ENCODE data around the gene SLC9A8. TPM values are rescaled to one million over a fixed set of nuclear protein-coding genes. Genes with fewer than 3 reads are reported as not detected.
A peak's percentile ranks its signal among the peaks of the same experiment; 100 is the strongest.

The SLC9A8 gene
- total and polyA plus RNA-seq, 12 donors, result 12.4 to 23.3 (median 17.5) TPM

DNA sequence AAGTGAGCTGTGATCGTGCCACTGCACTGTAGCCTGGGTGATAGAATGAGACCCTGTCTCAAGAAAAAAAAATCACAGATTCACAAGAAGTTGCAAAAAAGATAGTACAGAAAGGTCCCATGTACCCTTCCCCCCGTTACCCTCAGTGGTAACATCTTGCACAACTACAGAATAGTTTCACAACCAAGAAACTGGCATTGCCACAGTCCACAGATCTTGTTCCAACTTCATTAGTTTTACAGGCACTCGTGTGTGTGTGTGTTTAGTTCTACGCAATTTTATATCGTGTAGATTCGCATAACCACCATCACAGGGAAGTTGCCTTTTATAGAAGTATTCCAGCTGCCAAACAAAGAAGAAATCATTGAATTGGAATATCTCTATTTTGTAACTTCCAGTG lies 83.6 kb downstream of the SLC9A8 start:
- Histone ChIP-seq H3K36me3 (replicated peaks in 1 of 2) (no peaks in the 10 kb centered on the region), H3K9me3 (replicated peaks in 1 of 3) (no peaks in the 10 kb centered on the region), H3K27me3 (no peaks in the 10 kb centered on the region), H3K4me3 (no peak overlapping the region), H3K27ac (no peak overlapping the region), H3K4me1 (replicated peaks in 1 of 2) (peaks cover 0 to 22% of the 10 kb centered on the region in 2 donors)
- WGBS, 4 donors, result 60 to 74% (median 65%) methylated on average over 6 of the region's 6 CpGs
- no peak for TF ChIP-seq POLR2A (IDR thresholded peaks at IDR 0.05)
- TF ChIP-seq, protein P1, sequence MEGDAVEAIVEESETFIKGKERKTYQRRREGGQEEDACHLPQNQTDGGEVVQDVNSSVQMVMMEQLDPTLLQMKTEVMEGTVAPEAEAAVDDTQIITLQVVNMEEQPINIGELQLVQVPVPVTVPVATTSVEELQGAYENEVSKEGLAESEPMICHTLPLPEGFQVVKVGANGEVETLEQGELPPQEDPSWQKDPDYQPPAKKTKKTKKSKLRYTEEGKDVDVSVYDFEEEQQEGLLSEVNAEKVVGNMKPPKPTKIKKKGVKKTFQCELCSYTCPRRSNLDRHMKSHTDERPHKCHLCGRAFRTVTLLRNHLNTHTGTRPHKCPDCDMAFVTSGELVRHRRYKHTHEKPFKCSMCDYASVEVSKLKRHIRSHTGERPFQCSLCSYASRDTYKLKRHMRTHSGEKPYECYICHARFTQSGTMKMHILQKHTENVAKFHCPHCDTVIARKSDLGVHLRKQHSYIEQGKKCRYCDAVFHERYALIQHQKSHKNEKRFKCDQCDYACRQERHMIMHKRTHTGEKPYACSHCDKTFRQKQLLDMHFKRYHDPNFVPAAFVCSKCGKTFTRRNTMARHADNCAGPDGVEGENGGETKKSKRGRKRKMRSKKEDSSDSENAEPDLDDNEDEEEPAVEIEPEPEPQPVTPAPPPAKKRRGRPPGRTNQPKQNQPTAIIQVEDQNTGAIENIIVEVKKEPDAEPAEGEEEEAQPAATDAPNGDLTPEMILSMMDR (IDR thresholded peaks at IDR 0.05), result no peak
- DNase-seq, result peak in 1 of 7 donors; percentile 51
- intact Hi-C loops (cut with DNase I), result no loop called here

DNA sequence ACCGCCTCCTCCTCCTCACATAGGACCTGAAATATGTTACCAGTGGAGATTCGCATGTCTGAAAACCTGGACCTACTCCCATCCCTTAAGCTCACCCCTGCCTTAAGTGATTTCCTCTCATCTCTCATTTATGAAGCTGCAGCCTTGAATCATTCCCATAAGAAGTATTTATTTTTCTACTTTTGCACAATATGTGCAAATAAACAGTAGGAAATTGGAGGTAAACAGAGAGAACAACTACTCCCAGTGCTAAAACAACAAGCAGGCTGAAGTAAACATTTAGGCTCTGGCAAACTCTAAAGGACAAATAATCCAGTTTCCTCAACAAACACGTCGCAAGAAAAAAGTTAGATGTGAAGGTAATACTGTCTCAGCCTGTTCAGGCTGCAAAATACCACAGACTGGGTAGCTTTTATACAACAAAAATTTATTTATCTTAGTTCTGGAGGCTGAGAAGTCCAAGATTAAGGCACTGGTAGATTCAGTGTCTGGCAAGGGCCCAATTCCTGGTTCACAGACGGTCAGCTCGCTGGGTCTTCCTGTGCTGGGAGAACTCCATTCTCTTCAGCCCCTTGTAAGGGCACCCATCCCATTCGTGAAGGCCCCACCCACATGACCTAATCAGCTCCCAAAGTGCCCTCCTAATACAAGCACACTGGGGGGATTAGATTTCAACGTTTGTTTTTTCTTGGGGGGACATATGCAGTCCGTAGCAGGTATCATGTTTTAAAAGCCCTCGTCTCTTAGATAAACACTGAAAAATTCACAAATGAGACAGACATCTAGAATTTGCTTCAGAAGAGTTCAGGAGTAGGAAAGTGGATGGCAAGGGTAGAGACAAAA lies 87.1 kb downstream of the SLC9A8 start:
- intact Hi-C loops (cut with DNase I), result no loop called here

DNA sequence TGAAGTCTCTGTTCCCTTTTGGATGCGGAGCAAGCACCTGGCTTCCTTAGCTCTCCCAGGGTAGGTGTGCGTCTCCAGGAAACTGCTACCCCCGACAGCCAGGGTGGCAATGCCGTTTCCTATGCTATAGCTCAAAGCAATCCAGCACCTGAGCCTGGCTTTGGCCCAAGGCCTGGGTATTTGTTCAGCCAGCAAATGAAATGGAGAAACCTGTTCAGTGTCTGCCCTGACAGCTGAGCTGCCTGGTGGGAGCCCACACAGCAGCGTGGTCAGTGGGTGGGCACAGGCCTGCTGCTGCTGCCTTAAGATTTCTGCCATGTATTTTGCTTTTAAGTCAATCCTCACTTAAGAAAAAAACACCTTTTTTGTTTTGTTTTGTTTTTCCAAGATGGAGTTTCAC lies 89.0 kb downstream of the SLC9A8 start:
- no peaks in the 10 kb centered on the region for H3K27me3 ChIP-seq
- peak in 2 of 7 donors; percentile 15 to 60 for DNase-seq
- 74 to 90% (median 80%) methylated on average over 5 of the region's 5 CpGs for WGBS, 4 donors
- no peak overlapping the region for H3K27ac ChIP-seq
- intact Hi-C loops (cut with DNase I), result no loop called here
- no peak overlapping the region for H3K4me3 ChIP-seq
- H3K36me3 ChIP-seq (replicated peaks in 1 of 2), result peaks cover 0 to 28% of the 10 kb centered on the region in 2 donors
- no peaks in the 10 kb centered on the region for H3K4me1 ChIP-seq (replicated peaks in 1 of 2)
- no peak for TF ChIP-seq POLR2A (IDR thresholded peaks at IDR 0.05)
- no peaks in the 10 kb centered on the region for H3K9me3 ChIP-seq (replicated peaks in 1 of 3)

More for the DNA sequence above, 87.1 kb downstream of the SLC9A8 start:
- Histone ChIP-seq H3K4me3 (no peak overlapping the region), H3K9me3 (replicated peaks in 1 of 3) (no peaks in the 10 kb centered on the region), H3K4me1 (replicated peaks in 1 of 2) (no peaks in the 10 kb centered on the region), H3K27me3 (no peaks in the 10 kb centered on the region), H3K36me3 (replicated peaks in 1 of 2) (peaks cover 0 to 10% of the 10 kb centered on the region in 2 donors), H3K27ac (no peak overlapping the region)
- no peak for TF ChIP-seq POLR2A (IDR thresholded peaks at IDR 0.05)
- TF ChIP-seq, protein P1 (IDR thresholded peaks at IDR 0.05), result no peak
- DNase-seq, result no peak
- 75 to 81% (median 77%) methylated on average over 10 of the region's 10 CpGs for WGBS, 4 donors

DNA sequence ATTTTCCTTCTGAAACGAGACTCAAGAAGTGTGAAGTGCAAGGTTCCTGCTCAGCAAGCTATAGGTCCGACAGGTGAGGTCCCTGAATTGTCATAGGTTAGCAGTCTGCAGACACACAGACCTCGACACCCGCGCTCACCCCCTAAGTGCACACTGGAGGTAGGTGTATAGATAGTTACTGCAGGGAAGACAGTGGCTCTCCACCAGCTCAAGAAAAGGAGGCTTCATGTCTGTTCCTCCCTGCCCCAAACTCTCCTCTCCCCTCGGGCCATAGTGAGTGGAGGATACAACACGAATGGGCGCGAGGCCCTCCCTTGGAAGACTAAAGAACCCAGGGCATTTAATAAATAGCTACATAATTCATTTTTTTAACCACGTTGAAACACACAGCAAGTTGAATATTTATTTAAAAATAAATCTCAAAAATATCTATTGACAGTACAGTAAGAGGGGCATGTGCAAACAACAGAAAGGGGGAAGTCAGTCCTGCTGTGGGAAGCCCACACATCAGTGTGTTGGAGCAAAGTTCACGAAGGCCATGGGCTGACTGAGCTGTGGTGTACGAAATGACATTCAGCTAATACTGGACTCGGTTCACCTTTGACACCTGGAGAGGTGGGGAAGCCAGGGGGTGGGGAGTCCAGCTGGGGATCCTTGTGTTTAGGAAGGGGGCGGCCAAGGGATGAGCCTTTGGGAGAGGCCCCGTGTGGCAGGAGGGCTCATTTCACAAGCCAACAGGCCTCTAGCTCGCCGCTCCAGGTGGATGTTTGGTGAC lies 92.0 kb downstream of the SLC9A8 start:
- peaks cover 4 to 5% of the 10 kb centered on the region in 2 donors for H3K4me1 ChIP-seq (replicated peaks in 1 of 2)
- H3K4me3 ChIP-seq, result no peak overlapping the region
- H3K36me3 ChIP-seq (replicated peaks in 1 of 2), result peaks cover 0 to 48% of the 10 kb centered on the region in 2 donors
- no peak for DNase-seq
- WGBS, 4 donors, result 86 to 93% (median 90%) methylated on average over 17 of the region's 17 CpGs
- no peaks in the 10 kb centered on the region for H3K9me3 ChIP-seq (replicated peaks in 1 of 3)
- no peak overlapping the region for H3K27ac ChIP-seq
- no peaks in the 10 kb centered on the region for H3K27me3 ChIP-seq
- intact Hi-C loops (cut with DNase I), result no loop called here
- TF ChIP-seq POLR2A (IDR thresholded peaks at IDR 0.05), result no peak
- TF ChIP-seq, protein P1 (IDR thresholded peaks at IDR 0.05), result no peak

All from adrenal gland (tissue), 12 donors.